Esophagus squamous epithelium (tissue), 5 donors: ENCODE results near the gene FOXP1. TPM values are rescaled to one million over a fixed set of nuclear protein-coding genes. Genes with fewer than 3 reads are reported as not detected.

Source experiments
- DNase-seq: peaks from one replicate; lab custom pipeline; 2025; lab: John Stamatoyannopoulos, UW
- H3K27ac ChIP-seq, 4 donors: fragments of 200-600 bp; sonication (generic); one replicate each; pipeline ENCODE4 v1.5.1; 2016 to 2019; ENCODE audit warnings: mild to moderate bottlenecking in 1 of 4
- H3K27me3 ChIP-seq, 4 donors: fragments of 200-600 bp; sonication (generic); 1 replicate in 3 of 4; 2 replicates in 1 of 4; pipeline versions ENCODE4 v1.5.1 to v1.6.0; 2017 to 2021; ENCODE audit warnings: antibody characterized with exemption in 1 of 4
- H3K36me3 ChIP-seq, 3 donors: fragments of 200-600 bp; sonication (generic); one replicate each; pipeline ENCODE4 v1.5.1; 2016 to 2019
- H3K4me1 ChIP-seq, 3 donors: fragments of 200-600 bp; sonication (generic); one replicate each; pipeline ENCODE4 v1.5.1; 2017 to 2019
- H3K4me3 ChIP-seq, 4 donors: fragments of 200-600 bp; sonication (generic); 1 replicate in 3 of 4; 2 replicates in 1 of 4; pipeline ENCODE4 v1.5.1; 2016 to 2019; ENCODE audit warnings: mild to moderate bottlenecking in 2 of 4, moderate library complexity in 1 of 4
- H3K9me3 ChIP-seq, 3 donors: fragments of 200-600 bp; sonication (generic); one replicate each; pipeline ENCODE4 v1.5.1; 2016 to 2019
- CTCF ChIP-seq, 6 experiments: fragments of 450-650 bp in 4 of 6; fragments of 200-600 bp in 2 of 6; sonication (generic) in 2 of 6; IDR thresholded peaks; one replicate each; pipeline ENCODE4 v1.5.1; 2016 to 2019; ENCODE audit warnings: antibody characterized with exemption in 6 of 6, mild to moderate bottlenecking in 4 of 6, moderate library complexity in 4 of 6
- POLR2A ChIP-seq, 4 donors: fragments of 450-650 bp; IDR thresholded peaks; one replicate each; pipeline ENCODE4 v1.6.1; 2017; ENCODE audit warnings: antibody characterized with exemption in 4 of 4, mild to moderate bottlenecking in 4 of 4, moderate library complexity in 3 of 4
- WGBS, 2 donors: methylation state at CpG; one replicate each; pipeline ENCODE4 v1.1.5; 2018; 5-methylcytosine and 5-hydroxymethylcytosine counted together
- intact Hi-C: fragments of 100-400 bp; cut with DNase I; formaldehyde crosslinking; loops from one replicate; pipeline ENCODE4 v1.15.0; 2022
- total RNA-seq, 4 donors: library from RNA; depleted of rRNA; stranded (reverse); fragments of >200 nt; gene quantifications; one replicate each; pipeline ENCODE4 v1.1.0, GENCODE V29; 2016
- donor health status: DM: yes; HTN: yes; CAD: no.

The FOXP1 gene
- total RNA-seq, 4 donors from 2014 or later, result 49.1 to 124 (median 61.1) TPM

- Histone ChIP-seq H3K36me3 (no peaks in the 10 kb centered on the region), H3K27ac (no peak overlapping the region), H3K4me1 (peaks cover 0 to 13% (median 0%) of the 10 kb centered on the region in 3 donors), H3K4me3 (no peak overlapping the region), H3K27me3 (no peaks in the 10 kb centered on the region), H3K9me3 (no peaks in the 10 kb centered on the region)
- intact Hi-C loops, result no loop called here
- TF ChIP-seq POLR2A (IDR thresholded peaks at IDR 0.05), result no peak
- TF ChIP-seq CTCF (IDR thresholded peaks at IDR 0.05), result no peak
- 64 to 75% methylated on average over 1 of the region's 1 CpG for WGBS, 2 donors
- DNase-seq, result no peak
These were observed 635.9 kb downstream of the FOXP1 start for GRCh38 chr3:70947579-70947978.

- no peak overlapping the region for H3K27ac ChIP-seq
- no peaks in the 10 kb centered on the region for H3K36me3 ChIP-seq
- no peaks in the 10 kb centered on the region for H3K27me3 ChIP-seq
- no peaks in the 10 kb centered on the region for H3K4me1 ChIP-seq
- intact Hi-C loops, result no loop called here
- DNase-seq, result no peak
- WGBS, 2 donors, result 76 to 83% methylated on average over 3 of the region's 3 CpGs
- TF ChIP-seq POLR2A (IDR thresholded peaks at IDR 0.05) (no peak), CTCF (IDR thresholded peaks at IDR 0.05) (no peak)
- H3K4me3 ChIP-seq, result no peak overlapping the region
- no peaks in the 10 kb centered on the region for H3K9me3 ChIP-seq
These were observed 639.6 kb downstream of the FOXP1 start for GRCh38 chr3:70943886-70944285.

- Histone ChIP-seq H3K4me3 (no peak overlapping the region), H3K36me3 (no peaks in the 10 kb centered on the region), H3K4me1 (no peaks in the 10 kb centered on the region), H3K9me3 (no peaks in the 10 kb centered on the region), H3K27ac (no peak overlapping the region), H3K27me3 (no peaks in the 10 kb centered on the region)
- intact Hi-C loops, result no loop called here
- WGBS, 2 donors, result 78 to 79% methylated on average over 7 of the region's 7 CpGs
- no peak for TF ChIP-seq POLR2A (IDR thresholded peaks at IDR 0.05)
- no peak for TF ChIP-seq CTCF (IDR thresholded peaks at IDR 0.05)
- DNase-seq, result no peak
These were observed 650.3 kb downstream of the FOXP1 start for GRCh38 chr3:70933105-70933810.

GRCh38 chr3:70930066-70930465 is 653.5 kb downstream of the FOXP1 start:
- no peak overlapping the region for H3K27ac ChIP-seq
- H3K4me3 ChIP-seq, result no peak overlapping the region
- intact Hi-C loops, result no loop called here
- H3K4me1 ChIP-seq, result no peaks in the 10 kb centered on the region
- no peaks in the 10 kb centered on the region for H3K9me3 ChIP-seq
- WGBS, 2 donors, result 87 to 92% methylated on average over 4 of the region's 4 CpGs
- no peak for TF ChIP-seq CTCF (IDR thresholded peaks at IDR 0.05)
- no peak for TF ChIP-seq POLR2A (IDR thresholded peaks at IDR 0.05)
- H3K36me3 ChIP-seq, result no peaks in the 10 kb centered on the region
- no peak for DNase-seq
- no peaks in the 10 kb centered on the region for H3K27me3 ChIP-seq

GRCh38 chr3:70927239-70927638 is 656.3 kb downstream of the FOXP1 start:
- Histone ChIP-seq H3K27ac (no peak overlapping the region), H3K4me1 (no peaks in the 10 kb centered on the region), H3K36me3 (no peaks in the 10 kb centered on the region), H3K9me3 (no peaks in the 10 kb centered on the region), H3K27me3 (no peaks in the 10 kb centered on the region), H3K4me3 (no peak overlapping the region)
- 97 to 98% methylated on average over 4 of the region's 4 CpGs for WGBS, 2 donors
- no peak for DNase-seq
- no peak for TF ChIP-seq POLR2A (IDR thresholded peaks at IDR 0.05)
- TF ChIP-seq CTCF (IDR thresholded peaks at IDR 0.05), result no peak
- intact Hi-C loops, result no loop called here
